Endothelial cell (in vitro differentiated cells): ENCODE data around the gene KCNMB2. TPM values are rescaled to one million over a fixed set of nuclear protein-coding genes. Genes with fewer than 3 reads are reported as not detected.

Source experiments
- DNase-seq: peaks from one replicate; pipeline ENCODE4 v3.0.0; 2021; ENCODE audit warnings: low spot score
- H3K27ac Mint-ChIP-seq: one replicate; pipeline ENCODE4 v1.8.0; 2021; ENCODE audit warnings: mixed read lengths, inconsistent platforms; ENCODE audit not compliant: unreplicated experiment
- H3K27me3 Mint-ChIP-seq: one replicate; pipeline ENCODE4 v1.8.0; 2021; ENCODE audit warnings: mild to moderate bottlenecking, moderate library complexity, mixed read lengths, inconsistent platforms; ENCODE audit not compliant: unreplicated experiment
- H3K36me3 Mint-ChIP-seq: one replicate; pipeline ENCODE4 v1.8.0; 2021; ENCODE audit warnings: mild to moderate bottlenecking, low read depth, mixed read lengths, inconsistent platforms; ENCODE audit not compliant: unreplicated experiment
- H3K4me1 Mint-ChIP-seq: one replicate; pipeline ENCODE4 v1.8.0; 2021; ENCODE audit warnings: mild to moderate bottlenecking, mixed read lengths, inconsistent platforms; ENCODE audit not compliant: unreplicated experiment
- H3K4me3 Mint-ChIP-seq: one replicate; pipeline ENCODE4 v1.8.0; 2021; ENCODE audit warnings: mild to moderate bottlenecking, mixed read lengths, inconsistent platforms; ENCODE audit not compliant: unreplicated experiment
- H3K9me3 Mint-ChIP-seq: one replicate; pipeline ENCODE4 v1.8.0; 2021; ENCODE audit warnings: mixed read lengths, inconsistent platforms; ENCODE audit not compliant: unreplicated experiment
- CTCF ChIP-seq: fragments of 200-600 bp; sonication (generic); IDR thresholded peaks from one replicate; pipeline ENCODE4 v1.5.0; 2021; ENCODE audit warnings: antibody characterized with exemption; ENCODE audit not compliant: unreplicated experiment
- total RNA-seq: library from RNA; stranded (reverse); fragmentation: NEBNext Ultra II Directional; extraction: Animal tissue kit (Norgen Biotek cat#: 25700); gene quantifications from one replicate; pipeline ENCODE4 v1.2.1, GENCODE V29; 2021; ENCODE audit not compliant: unreplicated experiment

Gene KCNMB2
- total RNA-seq, 1 donor from 2014 or later = not detected

- no peak overlapping the region for H3K27ac Mint-ChIP-seq
- no peak for DNase-seq
- no peaks in the 10 kb centered on the region for H3K36me3 Mint-ChIP-seq
- no peaks in the 10 kb centered on the region for H3K27me3 Mint-ChIP-seq
- H3K9me3 Mint-ChIP-seq = no peaks in the 10 kb centered on the region
- no peak for TF ChIP-seq CTCF
- no peaks in the 10 kb centered on the region for H3K4me1 Mint-ChIP-seq
- H3K4me3 Mint-ChIP-seq = no peak overlapping the region
Measured at GRCh38 chr3:178762385-178762784, 226.1 kb downstream of the KCNMB2 start.

DNA sequence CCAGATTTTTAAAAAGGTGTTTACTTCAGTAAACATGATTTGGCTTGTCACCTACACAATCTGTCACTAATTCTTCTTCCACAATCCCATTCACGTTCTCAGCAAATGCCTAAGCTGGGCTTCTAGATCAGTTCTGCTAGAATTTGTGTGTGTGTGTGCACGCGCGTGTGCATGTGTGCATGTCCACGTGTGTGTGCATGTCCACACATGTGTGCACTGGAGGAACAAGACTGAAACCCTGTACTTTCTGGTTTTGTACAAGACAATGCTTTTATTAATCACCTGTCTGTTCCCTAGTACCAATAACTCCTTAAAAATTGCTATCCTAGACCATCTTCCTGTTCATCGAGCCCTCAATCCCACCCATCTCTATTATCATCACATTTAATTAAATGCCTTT, 229.2 kb downstream of the KCNMB2 start:
- Mint-ChIP-seq H3K4me1 (no peaks in the 10 kb centered on the region), H3K9me3 (no peaks in the 10 kb centered on the region), H3K36me3 (no peaks in the 10 kb centered on the region), H3K27me3 (no peaks in the 10 kb centered on the region), H3K4me3 (no peak overlapping the region), H3K27ac (no peak overlapping the region)
- no peak for TF ChIP-seq CTCF
- no peak for DNase-seq

DNA sequence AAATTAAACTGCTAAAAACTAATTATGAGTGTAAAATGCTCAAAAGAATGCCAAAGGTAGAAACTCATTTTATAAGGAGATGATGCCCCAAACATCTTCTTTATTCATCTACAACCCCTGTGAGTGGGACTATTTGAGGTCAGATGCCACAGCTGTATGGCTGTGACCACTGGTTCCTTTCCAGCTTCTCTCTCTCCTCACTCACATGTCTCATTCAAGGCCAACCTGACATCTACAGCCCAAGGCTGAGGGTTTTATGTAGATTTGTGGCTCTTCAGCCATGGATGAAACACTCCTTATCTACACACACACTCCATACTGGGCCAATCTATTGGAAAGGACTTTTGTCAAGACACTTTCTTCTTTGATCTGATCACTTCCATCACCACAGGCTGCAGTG, 231.3 kb downstream of the KCNMB2 start:
- Mint-ChIP-seq H3K4me1 (no peaks in the 10 kb centered on the region), H3K27ac (no peak overlapping the region), H3K27me3 (no peaks in the 10 kb centered on the region), H3K36me3 (no peaks in the 10 kb centered on the region), H3K4me3 (no peak overlapping the region), H3K9me3 (no peaks in the 10 kb centered on the region)
- DNase-seq = no peak
- TF ChIP-seq CTCF = no peak

- no peak for DNase-seq
- Mint-ChIP-seq H3K27ac (no peak overlapping the region), H3K9me3 (no peaks in the 10 kb centered on the region), H3K4me3 (no peak overlapping the region), H3K36me3 (no peaks in the 10 kb centered on the region), H3K27me3 (no peaks in the 10 kb centered on the region), H3K4me1 (no peaks in the 10 kb centered on the region)
- TF ChIP-seq CTCF = no peak
Measured at GRCh38 chr3:178768072-178768864, 232.0 kb downstream of the KCNMB2 start.

GRCh38 chr3:178771511-178771910, 235.3 kb downstream of the KCNMB2 start:
- DNase-seq = no peak
- H3K9me3 Mint-ChIP-seq = no peaks in the 10 kb centered on the region
- H3K4me3 Mint-ChIP-seq = no peak overlapping the region
- no peak for TF ChIP-seq CTCF
- H3K27ac Mint-ChIP-seq = no peak overlapping the region
- H3K27me3 Mint-ChIP-seq = no peaks in the 10 kb centered on the region
- H3K4me1 Mint-ChIP-seq = no peaks in the 10 kb centered on the region
- H3K36me3 Mint-ChIP-seq = no peaks in the 10 kb centered on the region
